NCI-H2029 treated with DMSO at 0.1 percent for 48 hours (cell line): ENCODE measurements around the gene CFAP97D1.
"Not testable (repeated sequence)": the region's sequence is repeated elsewhere in the genome, so short reads cannot be mapped to it uniquely, and the experiment has no call there.

ENCODE experiments used
- DNase-seq: peaks from one replicate; lab custom pipeline; 2025; lab: John Stamatoyannopoulos, UW

Gene CFAP97D1

GRCh38 chr17:43768382-43768781 is 11.9 kb upstream of the CFAP97D1 start:
- DNase-seq = no peak

GRCh38 chr17:43768943-43769342 is 11.3 kb upstream of the CFAP97D1 start:
- no peak for DNase-seq

GRCh38 chr17:43769426-43769825 is 10.8 kb upstream of the CFAP97D1 start:
- DNase-seq = no peak

- no peak for DNase-seq
Observed at GRCh38 chr17:43769859-43770258, 10.4 kb upstream of the CFAP97D1 start.

GRCh38 chr17:43770957-43771356 is 9.3 kb upstream of the CFAP97D1 start:
- DNase-seq = no peak

- DNase-seq = no peak
Observed at GRCh38 chr17:43771463-43771862, 8.8 kb upstream of the CFAP97D1 start.

- DNase-seq = no peak
Observed at GRCh38 chr17:43772877-43773648, 7.2 kb upstream of the CFAP97D1 start.

GRCh38 chr17:43774304-43775250 is 5.7 kb upstream of the CFAP97D1 start:
- DNase-seq = no peak

GRCh38 chr17:43778337-43779144 is 1.7 kb upstream of the CFAP97D1 start, which contains the start of gene DUSP3:
TSS of gene DUSP3 (minus strand) at chr17:43778977. CDS start at chr17:43778924, 53 bp downstream.
- DNase-seq = peak; percentile 8

GRCh38 chr17:43779145-43780125 is 800 bp upstream of the CFAP97D1 start:
- no peak for DNase-seq

GRCh38 chr17:43782913-43783680 is 2.9 kb downstream of the CFAP97D1 start:
- DNase-seq = no peak

- DNase-seq = no peak
Observed at GRCh38 chr17:43784068-43784467, 3.8 kb downstream of the CFAP97D1 start.

- no peak for DNase-seq
Observed at GRCh38 chr17:43784628-43785101, 4.4 kb downstream of the CFAP97D1 start.

GRCh38 chr17:43787728-43788127 is 7.5 kb downstream of the CFAP97D1 start:
- no peak for DNase-seq

GRCh38 chr17:43788540-43788939 is 8.3 kb downstream of the CFAP97D1 start:
- DNase-seq = no peak

- no peak for DNase-seq
Observed at GRCh38 chr17:43789482-43789881, 9.2 kb downstream of the CFAP97D1 start.

- no peak for DNase-seq
Observed at GRCh38 chr17:43790311-43790940, 10.2 kb downstream of the CFAP97D1 start.

- no peak for DNase-seq
Observed at GRCh38 chr17:43791589-43791988, 11.4 kb downstream of the CFAP97D1 start.

GRCh38 chr17:43792668-43793067 is 12.4 kb downstream of the CFAP97D1 start:
- DNase-seq = not testable (repeated sequence)
